GM18520 (cell line): ENCODE data around the gene AMIGO3.
"Not testable (repeated sequence)": the region's sequence is repeated elsewhere in the genome, so short reads cannot be mapped to it uniquely, and the experiment has no call there.

ENCODE experiments used
- ATAC-seq: cut with Tn5 transposase; IDR thresholded peaks from one replicate; pipeline ENCODE4 v1.9.1; 2021; ENCODE audit not compliant: unreplicated experiment

The AMIGO3 gene

GRCh38 chr3:49719214-49719884, at the start of gene AMIGO3:
TSS of gene AMIGO3 (minus strand) at chr3:49719684. CDS start at chr3:49719465, 219 bp downstream.
- ATAC-seq: no peak

DNA sequence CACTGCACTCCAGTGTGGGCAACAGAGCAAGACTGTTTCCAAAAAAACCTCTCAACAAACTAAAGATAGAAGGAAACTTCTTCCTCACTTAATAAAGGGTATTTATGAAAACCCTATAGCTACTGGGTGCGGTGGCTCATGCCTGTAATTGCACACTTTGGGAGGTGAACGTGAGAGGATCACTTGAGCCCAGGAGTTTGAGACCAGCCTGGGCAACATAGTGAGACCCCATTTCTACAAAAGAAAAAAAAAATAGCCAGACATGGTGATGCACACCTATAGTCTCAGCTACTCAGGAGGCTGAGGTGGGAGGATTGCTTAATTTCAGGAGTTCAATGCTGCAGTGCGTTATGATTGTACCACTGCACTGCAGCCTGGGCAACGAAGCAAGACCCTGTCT, 44.5 kb upstream of the AMIGO3 start:
- ATAC-seq: no peak

DNA sequence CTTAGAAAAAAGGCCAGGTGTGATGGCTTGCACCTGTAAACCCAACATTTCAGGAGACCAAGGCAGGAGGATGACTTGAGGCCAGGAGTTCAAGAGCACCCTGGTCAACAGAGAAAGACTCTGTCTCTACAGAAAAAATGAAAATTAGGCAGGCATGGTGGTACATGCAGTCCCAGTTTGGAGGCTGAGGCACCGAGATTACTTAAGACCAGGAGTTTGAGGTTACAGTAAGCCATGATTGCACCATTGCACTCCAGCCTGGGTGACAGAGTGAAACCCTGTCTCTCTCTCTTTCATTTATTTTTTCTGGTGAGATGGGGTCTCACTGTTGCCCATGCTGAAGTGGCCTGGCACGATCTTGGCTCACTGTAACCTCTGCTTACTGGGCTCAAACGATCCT, 42.2 kb upstream of the AMIGO3 start:
- no peak for ATAC-seq

DNA sequence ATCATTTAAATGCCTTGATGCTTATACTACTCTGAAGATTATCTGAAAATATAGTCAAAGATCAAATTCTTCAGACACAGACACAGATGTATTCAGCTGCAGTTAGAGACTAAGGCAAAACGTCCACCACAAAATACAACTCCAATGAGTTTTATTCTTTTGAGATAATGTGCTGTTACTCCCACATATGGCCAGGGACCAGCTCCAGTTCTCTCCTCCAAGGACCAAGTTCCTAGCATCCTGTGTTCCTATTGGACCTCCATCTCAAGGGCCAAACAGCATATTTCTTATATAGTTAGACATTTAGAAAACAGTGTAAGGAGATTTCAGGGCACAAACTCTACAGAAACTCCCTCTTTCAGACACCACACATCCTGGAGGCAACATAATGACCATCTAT, 39.7 kb upstream of the AMIGO3 start:
- ATAC-seq: no peak

- no peak for ATAC-seq
Observed at GRCh38 chr3:49757197-49757596, 37.7 kb upstream of the AMIGO3 start.

DNA sequence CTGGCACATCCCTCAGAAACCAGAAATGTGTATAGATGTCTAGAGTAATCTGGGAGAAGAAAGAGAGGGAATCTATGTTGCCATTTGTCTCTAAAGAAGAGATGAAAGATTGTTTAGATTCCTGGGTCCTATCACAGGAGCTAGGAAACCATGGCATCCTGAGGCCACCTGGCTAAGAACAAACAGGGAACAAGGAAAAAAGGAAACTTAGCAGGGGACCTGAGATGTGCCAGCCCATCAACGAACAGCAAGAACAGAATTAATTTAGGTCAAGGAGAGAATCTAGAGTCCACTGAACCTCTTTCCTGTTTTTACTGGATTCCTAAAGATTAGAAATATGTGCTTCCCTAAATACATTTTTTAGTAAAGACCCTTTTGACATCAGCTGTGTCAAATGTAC, 36.6 kb upstream of the AMIGO3 start:
- no peak for ATAC-seq

DNA sequence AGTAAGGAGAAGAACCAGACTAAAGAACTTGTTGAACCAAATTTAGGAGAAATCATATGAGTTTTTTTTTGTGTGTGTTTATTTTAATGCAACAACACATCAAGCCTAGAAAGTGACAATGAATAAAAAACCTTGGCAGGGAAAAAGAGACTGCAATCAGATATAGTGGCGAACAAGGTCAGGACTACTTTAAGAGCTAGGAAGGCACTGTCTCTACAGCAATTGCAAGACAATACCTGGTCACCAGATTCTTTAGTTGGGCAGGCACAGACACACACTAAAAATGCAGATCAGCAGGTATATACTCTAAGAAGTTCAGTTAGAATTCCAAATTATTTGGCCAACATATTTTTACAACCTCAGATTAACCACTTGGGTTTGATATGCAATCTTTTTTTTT, 35.1 kb upstream of the AMIGO3 start:
- ATAC-seq: no peak

DNA sequence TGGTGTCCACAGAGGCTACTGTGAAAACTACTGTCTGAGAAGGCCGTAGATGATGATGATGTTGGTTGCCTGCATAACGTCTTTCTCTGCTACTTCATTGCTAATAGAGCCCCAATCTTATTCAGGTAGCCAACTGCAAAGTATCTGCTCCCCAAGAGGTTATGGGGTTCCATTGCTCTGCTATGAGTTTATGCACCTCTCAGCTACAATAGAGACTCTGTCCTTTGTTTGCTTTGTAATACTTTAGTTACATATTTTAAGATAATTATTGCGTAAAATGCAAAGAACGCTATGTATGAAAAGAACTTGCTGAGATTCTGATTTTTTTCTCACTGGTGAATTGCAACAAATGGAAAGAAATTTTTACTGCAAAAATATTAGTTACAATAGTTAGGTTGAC, 32.0 kb upstream of the AMIGO3 start:
- no peak for ATAC-seq

- no peak for ATAC-seq
Observed at GRCh38 chr3:49750056-49750455, 30.6 kb upstream of the AMIGO3 start.

- ATAC-seq: not testable (repeated sequence)
Observed at GRCh38 chr3:49748874-49749273, 29.4 kb upstream of the AMIGO3 start.

DNA sequence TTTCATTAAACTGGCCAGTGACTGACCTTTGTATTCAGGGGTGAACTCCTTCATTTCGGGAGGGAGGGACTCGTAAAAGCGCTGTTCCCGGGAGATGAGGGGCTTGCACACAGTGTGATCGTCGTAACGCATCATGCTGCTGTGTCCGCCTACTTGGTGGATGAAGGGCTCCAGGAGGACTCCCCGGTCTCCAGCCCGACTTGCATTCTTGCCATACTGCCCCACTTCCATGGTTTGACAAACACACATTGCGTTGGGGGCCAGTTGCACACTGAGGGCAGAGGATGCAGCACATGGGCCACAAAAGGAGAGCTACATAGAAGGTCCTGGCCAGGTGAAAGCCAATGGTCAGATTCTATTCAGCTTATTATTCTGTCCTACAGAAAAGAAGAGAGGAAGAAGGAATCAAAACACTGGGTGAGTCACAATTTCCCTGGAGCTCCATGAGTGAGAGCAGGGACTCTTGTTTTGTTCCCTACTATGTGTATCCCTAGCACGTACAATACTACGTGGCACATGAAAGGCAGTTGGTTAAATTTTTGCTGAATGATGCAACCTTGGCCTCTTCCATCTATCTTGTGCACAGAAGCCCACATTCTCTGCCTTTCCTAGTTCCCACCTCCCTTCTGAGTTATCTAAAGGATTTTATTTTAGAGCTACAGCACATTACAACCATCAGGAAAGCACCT, 28.5 kb upstream of the AMIGO3 start:
- ATAC-seq: no peak

DNA sequence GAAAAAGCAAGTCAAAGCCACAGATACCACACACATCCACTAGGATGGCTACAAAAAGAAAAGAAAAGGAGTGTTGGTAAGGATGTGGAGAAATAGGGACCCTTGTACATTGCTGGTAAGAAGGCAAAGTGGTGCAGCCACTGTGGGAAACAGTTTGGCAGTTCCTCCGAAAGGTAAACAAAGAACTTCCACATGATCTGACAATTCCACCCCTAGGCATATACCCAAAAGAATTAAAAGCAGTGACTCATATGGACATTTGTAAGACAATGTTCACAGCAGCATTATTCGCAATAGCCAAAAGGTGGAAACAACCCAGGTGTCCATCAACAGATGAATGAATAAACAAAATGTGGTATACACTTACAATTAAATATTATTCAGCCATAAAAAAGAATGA, 26.5 kb upstream of the AMIGO3 start:
- ATAC-seq: no peak

DNA sequence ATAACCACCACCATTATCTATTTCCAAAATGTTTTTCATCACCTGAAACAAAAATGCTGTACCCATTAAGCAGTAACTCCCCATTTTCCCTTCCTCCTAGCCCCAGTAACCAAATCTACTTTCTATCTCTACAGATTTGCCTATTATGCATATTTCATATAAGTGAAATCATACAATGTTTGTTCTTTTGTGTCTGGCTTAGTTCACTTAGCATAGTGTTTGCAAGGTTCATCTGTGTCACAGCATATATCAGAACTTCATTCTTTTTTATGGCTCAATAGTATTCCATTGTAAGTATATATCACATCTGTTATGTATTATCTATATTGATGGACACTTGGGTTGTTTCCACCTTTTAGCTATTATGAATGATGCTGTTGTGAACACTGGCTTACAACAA, 20.9 kb upstream of the AMIGO3 start:
- no peak for ATAC-seq

- ATAC-seq: no peak
Observed at GRCh38 chr3:49738067-49738713, 18.7 kb upstream of the AMIGO3 start.

- ATAC-seq: no peak
Observed at GRCh38 chr3:49734752-49735151, 15.3 kb upstream of the AMIGO3 start.

- ATAC-seq: no peak
Observed at GRCh38 chr3:49733551-49733950, 14.1 kb upstream of the AMIGO3 start.

GRCh38 chr3:49732597-49732996, 13.1 kb upstream of the AMIGO3 start:
- no peak for ATAC-seq

- no peak for ATAC-seq
Observed at GRCh38 chr3:49729966-49730609, 10.6 kb upstream of the AMIGO3 start.

GRCh38 chr3:49727924-49728361, 8.5 kb upstream of the AMIGO3 start:
- no peak for ATAC-seq

DNA sequence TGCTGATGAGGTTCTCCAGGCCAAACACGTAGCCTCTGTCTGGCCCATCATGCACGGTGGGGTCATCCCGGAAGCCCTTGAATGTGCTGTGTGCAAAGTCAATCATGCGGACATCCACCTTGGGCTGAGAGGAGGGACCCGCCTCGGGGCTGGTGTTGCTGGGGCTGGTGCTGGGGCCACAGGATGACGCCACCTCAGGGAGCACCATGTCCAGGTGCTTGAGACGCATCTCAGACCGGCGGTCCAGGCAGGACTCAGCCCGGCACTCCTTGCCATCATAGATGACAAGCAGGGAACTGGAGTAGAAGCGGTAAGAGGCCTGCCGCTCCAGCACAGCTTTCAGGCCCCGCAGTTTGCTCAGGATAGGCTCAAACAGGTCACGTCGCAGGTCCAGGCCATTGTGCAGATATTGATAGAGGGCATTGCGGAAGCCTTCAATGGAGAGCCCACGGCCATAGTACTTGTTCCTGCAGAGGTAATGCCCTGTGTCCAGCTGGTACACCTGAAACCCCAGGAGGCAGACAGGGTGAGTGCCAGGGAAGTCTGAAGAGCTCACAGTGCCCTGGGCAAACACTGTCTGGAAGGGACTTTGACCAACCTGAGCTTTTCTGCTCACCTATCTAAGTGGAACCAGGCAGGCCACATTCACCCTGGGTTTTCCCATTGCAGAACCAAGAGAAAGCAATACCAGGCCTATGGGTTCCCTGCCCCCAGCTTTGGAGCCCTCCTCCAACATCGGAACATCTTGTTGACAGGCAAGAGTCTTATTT, 7.9 kb upstream of the AMIGO3 start:
- no peak for ATAC-seq
